MG63 (cell line): ENCODE data around the gene MLANA. TPM values are rescaled to one million over a fixed set of nuclear protein-coding genes. Genes with fewer than 3 reads are reported as not detected.

Source experiments
- DNase-seq: peaks from one replicate; pipeline ENCODE4 v3.0.0-alpha.2; 2020
- H3K27me3 ChIP-seq: fragments of 250-450 bp; sonication (Bioruptor Pico); 2 replicates; pipeline ENCODE4 v1.5.1; 2020; ENCODE audit warnings: mild to moderate bottlenecking, moderate library complexity
- H3K36me3 ChIP-seq: fragments of 250-450 bp; sonication (Bioruptor Pico); 2 replicates; pipeline ENCODE4 v1.5.1; 2020; ENCODE audit warnings: mild to moderate bottlenecking, moderate library complexity
- H3K4me3 ChIP-seq: fragments of 250-450 bp; sonication (Bioruptor Pico); 2 replicates; pipeline ENCODE4 v1.5.1; 2020; ENCODE audit warnings: mild to moderate bottlenecking, moderate library complexity
- H3K9me3 ChIP-seq: fragments of 250-450 bp; sonication (Bioruptor Pico); 2 replicates; pipeline ENCODE4 v1.5.1; 2020; ENCODE audit warnings: mild to moderate bottlenecking, moderate library complexity
- total RNA-seq: library from RNA; depleted of rRNA; stranded (reverse); fragments of >200 nt; shearing (Covaris generic); gene quantifications from 2 replicates; pipeline ENCODE4 v1.2.3, GENCODE V29; 2014; ENCODE audit warnings: low replicate concordance

The MLANA gene
- total RNA-seq, 1 experiment from 2014 or later = not detected

GRCh38 chr9:5892456-5893133, 1.9 kb downstream of the MLANA start:
- Histone ChIP-seq H3K9me3 (no peaks in the 10 kb centered on the region), H3K4me3 (no peak overlapping the region), H3K27me3 (no peaks in the 10 kb centered on the region), H3K36me3 (no peaks in the 10 kb centered on the region)
- no peak for DNase-seq

GRCh38 chr9:5893134-5893505, 2.4 kb downstream of the MLANA start:
- no peaks in the 10 kb centered on the region for H3K36me3 ChIP-seq
- DNase-seq = no peak

GRCh38 chr9:5893591-5894236, 3.0 kb downstream of the MLANA start:
- Histone ChIP-seq H3K27me3 (no peaks in the 10 kb centered on the region), H3K36me3 (no peaks in the 10 kb centered on the region), H3K4me3 (no peak overlapping the region), H3K9me3 (no peaks in the 10 kb centered on the region)
- no peak for DNase-seq

More at GRCh38 chr9:5893134-5893505, 2.4 kb downstream of the MLANA start:
- no peaks in the 10 kb centered on the region for H3K27me3 ChIP-seq
- H3K9me3 ChIP-seq = no peaks in the 10 kb centered on the region
- H3K4me3 ChIP-seq = no peak overlapping the region

- Histone ChIP-seq H3K27me3 (no peaks in the 10 kb centered on the region), H3K9me3 (no peaks in the 10 kb centered on the region), H3K4me3 (no peak overlapping the region), H3K36me3 (no peaks in the 10 kb centered on the region)
- DNase-seq = no peak
Observed at GRCh38 chr9:5894237-5894959, 3.7 kb downstream of the MLANA start.

- Histone ChIP-seq H3K36me3 (no peaks in the 10 kb centered on the region), H3K27me3 (no peaks in the 10 kb centered on the region), H3K4me3 (no peak overlapping the region), H3K9me3 (no peaks in the 10 kb centered on the region)
- no peak for DNase-seq
Observed at GRCh38 chr9:5895782-5896181, 5.1 kb downstream of the MLANA start.

GRCh38 chr9:5896863-5897262, 6.2 kb downstream of the MLANA start:
- DNase-seq = no peak
- H3K36me3 ChIP-seq = no peaks in the 10 kb centered on the region
- no peaks in the 10 kb centered on the region for H3K9me3 ChIP-seq
- H3K27me3 ChIP-seq = no peaks in the 10 kb centered on the region
- H3K4me3 ChIP-seq = no peak overlapping the region

- DNase-seq = no peak
- Histone ChIP-seq H3K27me3 (no peaks in the 10 kb centered on the region), H3K9me3 (no peaks in the 10 kb centered on the region), H3K36me3 (no peaks in the 10 kb centered on the region), H3K4me3 (no peak overlapping the region)
Observed at GRCh38 chr9:5897851-5898250, 7.2 kb downstream of the MLANA start.

- Histone ChIP-seq H3K27me3 (no peaks in the 10 kb centered on the region), H3K36me3 (no peaks in the 10 kb centered on the region), H3K9me3 (no peaks in the 10 kb centered on the region), H3K4me3 (no peak overlapping the region)
- DNase-seq = no peak
Observed at GRCh38 chr9:5899292-5899691, 8.6 kb downstream of the MLANA start.

GRCh38 chr9:5900622-5901021, 9.9 kb downstream of the MLANA start:
- H3K9me3 ChIP-seq = no peaks in the 10 kb centered on the region
- no peak overlapping the region for H3K4me3 ChIP-seq
- H3K36me3 ChIP-seq = no peaks in the 10 kb centered on the region
- no peaks in the 10 kb centered on the region for H3K27me3 ChIP-seq
- DNase-seq = no peak

GRCh38 chr9:5902377-5902776, 11.7 kb downstream of the MLANA start:
- no peak overlapping the region for H3K4me3 ChIP-seq
- H3K36me3 ChIP-seq = no peaks in the 10 kb centered on the region
- no peaks in the 10 kb centered on the region for H3K9me3 ChIP-seq
- DNase-seq = no peak
- no peaks in the 10 kb centered on the region for H3K27me3 ChIP-seq

- DNase-seq = no peak
- Histone ChIP-seq H3K4me3 (no peak overlapping the region), H3K27me3 (no peaks in the 10 kb centered on the region)
Observed at GRCh38 chr9:5908918-5909317, 18.2 kb downstream of the MLANA start.

GRCh38 chr9:5909976-5910375, 19.3 kb downstream of the MLANA start:
- Histone ChIP-seq H3K27me3 (no peaks in the 10 kb centered on the region), H3K4me3 (no peak overlapping the region), H3K36me3 (no peaks in the 10 kb centered on the region), H3K9me3 (no peaks in the 10 kb centered on the region)
- no peak for DNase-seq

More at GRCh38 chr9:5908918-5909317, 18.2 kb downstream of the MLANA start:
- H3K36me3 ChIP-seq = no peaks in the 10 kb centered on the region
- H3K9me3 ChIP-seq = no peaks in the 10 kb centered on the region

- DNase-seq = no peak
Observed at GRCh38 chr9:5910413-5911057, 19.8 kb downstream of the MLANA start.

GRCh38 chr9:5915438-5915837, 24.7 kb downstream of the MLANA start:
- H3K27me3 ChIP-seq = no peaks in the 10 kb centered on the region
- H3K36me3 ChIP-seq = no peaks in the 10 kb centered on the region
- H3K4me3 ChIP-seq = no peak overlapping the region
- DNase-seq = no peak
- H3K9me3 ChIP-seq = no peaks in the 10 kb centered on the region

More at GRCh38 chr9:5910413-5911057, 19.8 kb downstream of the MLANA start:
- H3K27me3 ChIP-seq = no peaks in the 10 kb centered on the region
- H3K4me3 ChIP-seq = no peak overlapping the region
- H3K36me3 ChIP-seq = no peaks in the 10 kb centered on the region
- no peaks in the 10 kb centered on the region for H3K9me3 ChIP-seq

- no peak for DNase-seq
- H3K27me3 ChIP-seq = no peaks in the 10 kb centered on the region
- H3K9me3 ChIP-seq = no peaks in the 10 kb centered on the region
- H3K4me3 ChIP-seq = no peak overlapping the region
- no peaks in the 10 kb centered on the region for H3K36me3 ChIP-seq
Observed at GRCh38 chr9:5917273-5917672, 26.6 kb downstream of the MLANA start.

- no peak overlapping the region for H3K4me3 ChIP-seq
Observed at GRCh38 chr9:5917888-5918287, 27.2 kb downstream of the MLANA start.

GRCh38 chr9:5918460-5918859, 27.8 kb downstream of the MLANA start:
- H3K36me3 ChIP-seq = no peaks in the 10 kb centered on the region
- DNase-seq = no peak
- no peaks in the 10 kb centered on the region for H3K27me3 ChIP-seq
- no peaks in the 10 kb centered on the region for H3K9me3 ChIP-seq
- H3K4me3 ChIP-seq = no peak overlapping the region

More at GRCh38 chr9:5917888-5918287, 27.2 kb downstream of the MLANA start:
- Histone ChIP-seq H3K27me3 (no peaks in the 10 kb centered on the region), H3K36me3 (no peaks in the 10 kb centered on the region), H3K9me3 (no peaks in the 10 kb centered on the region)
- DNase-seq = no peak
